ENCODE results near the gene WDPCP. TPM values are rescaled to one million over a fixed set of nuclear protein-coding genes. Genes with fewer than 3 reads are reported as not detected.

WDPCP gene
- total RNA-seq, 2 donors from 2014 or later = 8.4 to 12.6 TPM

DNA sequence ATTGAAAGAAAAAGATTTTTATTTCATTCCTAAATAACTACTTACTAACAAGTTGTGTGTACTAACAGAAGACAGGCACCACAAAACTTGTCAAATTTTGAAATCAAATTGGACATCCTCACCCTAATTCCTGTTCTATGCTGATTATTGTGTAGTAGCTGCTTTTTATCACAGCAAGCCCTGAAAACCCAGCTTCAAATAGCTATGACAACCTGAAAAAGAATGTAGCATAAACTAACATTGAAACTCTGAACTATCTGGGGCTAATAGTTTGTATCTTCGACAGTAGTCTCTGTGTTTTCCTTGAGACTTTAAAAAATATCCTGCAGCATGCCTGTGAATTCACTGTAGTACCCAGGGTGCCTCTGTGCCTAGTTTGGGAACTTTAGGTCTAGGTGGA is 122.6 kb downstream of the WDPCP start:
- no peak overlapping the region for H3K4me3 ChIP-seq
- no peak overlapping the region for H3K27ac ChIP-seq
- H3K9me3 ChIP-seq = no peaks in the 10 kb centered on the region
- H3K27me3 ChIP-seq (replicated peaks; ENCODE audit: insufficient read depth) = no peaks in the 10 kb centered on the region
- no peaks in the 10 kb centered on the region for H3K36me3 ChIP-seq
- intact Hi-C loops (cut with DNase I) = no loop called here
- 88% methylated on average over 1 of the region's 1 CpG for WGBS
- no peak for DNase-seq (ENCODE audit: low spot score)
- no peaks in the 10 kb centered on the region for H3K4me1 ChIP-seq (replicated peaks)
- TF ChIP-seq POLR2AphosphoS5 (IDR thresholded peaks at IDR 0.05) (no peak), POLR2A (IDR thresholded peaks at IDR 0.05) (no peak)
- TF ChIP-seq, protein P1, sequence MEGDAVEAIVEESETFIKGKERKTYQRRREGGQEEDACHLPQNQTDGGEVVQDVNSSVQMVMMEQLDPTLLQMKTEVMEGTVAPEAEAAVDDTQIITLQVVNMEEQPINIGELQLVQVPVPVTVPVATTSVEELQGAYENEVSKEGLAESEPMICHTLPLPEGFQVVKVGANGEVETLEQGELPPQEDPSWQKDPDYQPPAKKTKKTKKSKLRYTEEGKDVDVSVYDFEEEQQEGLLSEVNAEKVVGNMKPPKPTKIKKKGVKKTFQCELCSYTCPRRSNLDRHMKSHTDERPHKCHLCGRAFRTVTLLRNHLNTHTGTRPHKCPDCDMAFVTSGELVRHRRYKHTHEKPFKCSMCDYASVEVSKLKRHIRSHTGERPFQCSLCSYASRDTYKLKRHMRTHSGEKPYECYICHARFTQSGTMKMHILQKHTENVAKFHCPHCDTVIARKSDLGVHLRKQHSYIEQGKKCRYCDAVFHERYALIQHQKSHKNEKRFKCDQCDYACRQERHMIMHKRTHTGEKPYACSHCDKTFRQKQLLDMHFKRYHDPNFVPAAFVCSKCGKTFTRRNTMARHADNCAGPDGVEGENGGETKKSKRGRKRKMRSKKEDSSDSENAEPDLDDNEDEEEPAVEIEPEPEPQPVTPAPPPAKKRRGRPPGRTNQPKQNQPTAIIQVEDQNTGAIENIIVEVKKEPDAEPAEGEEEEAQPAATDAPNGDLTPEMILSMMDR (IDR thresholded peaks at IDR 0.05) = no peak

DNA sequence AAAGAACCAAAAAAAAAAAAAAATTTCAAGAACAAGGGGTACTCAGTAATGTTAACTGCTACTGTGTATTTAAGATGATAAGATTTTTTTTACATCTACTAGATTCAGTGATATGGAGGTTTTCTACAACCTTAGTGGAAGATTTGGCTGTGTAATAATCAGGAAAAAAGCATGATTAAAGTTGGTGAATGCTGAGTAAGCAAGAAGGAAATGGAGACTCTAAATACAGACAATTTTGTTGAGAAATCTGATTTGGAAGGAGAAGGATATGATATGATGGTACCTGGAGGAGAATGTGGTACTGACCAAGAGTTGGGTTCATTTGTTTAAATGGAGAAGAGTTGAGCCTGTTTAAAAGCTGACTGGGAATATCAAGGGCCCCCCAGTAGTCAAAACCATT is 125.1 kb downstream of the WDPCP start:
- no peak overlapping the region for H3K4me3 ChIP-seq
- intact Hi-C loops (cut with DNase I) = no loop called here
- H3K4me1 ChIP-seq (replicated peaks) = no peaks in the 10 kb centered on the region
- no peak for DNase-seq (ENCODE audit: low spot score)
- H3K27ac ChIP-seq = no peak overlapping the region
- no peaks in the 10 kb centered on the region for H3K9me3 ChIP-seq
- TF ChIP-seq, protein P1 (IDR thresholded peaks at IDR 0.05) = no peak
- no peak for TF ChIP-seq POLR2A (IDR thresholded peaks at IDR 0.05)
- no peak for TF ChIP-seq POLR2AphosphoS5 (IDR thresholded peaks at IDR 0.05)
- no peaks in the 10 kb centered on the region for H3K27me3 ChIP-seq (replicated peaks; ENCODE audit: insufficient read depth)
- H3K36me3 ChIP-seq = no peaks in the 10 kb centered on the region

DNA sequence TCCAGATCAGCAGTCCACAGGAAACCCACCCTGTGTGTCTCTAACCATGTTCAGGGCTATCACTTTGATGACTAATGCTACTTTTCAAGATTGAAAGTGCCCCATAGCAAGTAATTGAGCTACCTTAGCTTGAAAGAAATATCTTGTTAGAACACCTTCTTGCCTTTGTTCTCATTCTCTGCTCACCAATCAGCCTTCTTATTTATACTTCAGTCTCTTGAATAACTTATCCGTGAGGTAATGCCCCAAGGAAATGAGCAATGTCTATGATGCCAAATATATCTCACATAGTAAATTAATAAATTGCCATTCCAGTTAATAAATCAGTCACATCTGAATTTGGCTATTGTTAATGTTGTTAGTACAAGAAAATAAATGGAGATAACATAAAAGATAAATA is 141.6 kb downstream of the WDPCP start:
- no peak for DNase-seq (ENCODE audit: low spot score)
- Histone ChIP-seq H3K4me1 (replicated peaks) (no peaks in the 10 kb centered on the region), H3K36me3 (no peaks in the 10 kb centered on the region), H3K9me3 (no peaks in the 10 kb centered on the region), H3K27ac (no peak overlapping the region), H3K27me3 (replicated peaks; ENCODE audit: insufficient read depth) (no peaks in the 10 kb centered on the region), H3K4me3 (no peak overlapping the region)
- 68% methylated on average over 1 of the region's 1 CpG for WGBS
- intact Hi-C loops (cut with DNase I) = loop anchor here (5.0 kb wide), 1 partner anchor 214 kb away; no protein-coding TSS in a partner anchor
- TF ChIP-seq, protein P1 (IDR thresholded peaks at IDR 0.05) = no peak
- TF ChIP-seq POLR2A (IDR thresholded peaks at IDR 0.05) (no peak), POLR2AphosphoS5 (IDR thresholded peaks at IDR 0.05) (no peak)

DNA sequence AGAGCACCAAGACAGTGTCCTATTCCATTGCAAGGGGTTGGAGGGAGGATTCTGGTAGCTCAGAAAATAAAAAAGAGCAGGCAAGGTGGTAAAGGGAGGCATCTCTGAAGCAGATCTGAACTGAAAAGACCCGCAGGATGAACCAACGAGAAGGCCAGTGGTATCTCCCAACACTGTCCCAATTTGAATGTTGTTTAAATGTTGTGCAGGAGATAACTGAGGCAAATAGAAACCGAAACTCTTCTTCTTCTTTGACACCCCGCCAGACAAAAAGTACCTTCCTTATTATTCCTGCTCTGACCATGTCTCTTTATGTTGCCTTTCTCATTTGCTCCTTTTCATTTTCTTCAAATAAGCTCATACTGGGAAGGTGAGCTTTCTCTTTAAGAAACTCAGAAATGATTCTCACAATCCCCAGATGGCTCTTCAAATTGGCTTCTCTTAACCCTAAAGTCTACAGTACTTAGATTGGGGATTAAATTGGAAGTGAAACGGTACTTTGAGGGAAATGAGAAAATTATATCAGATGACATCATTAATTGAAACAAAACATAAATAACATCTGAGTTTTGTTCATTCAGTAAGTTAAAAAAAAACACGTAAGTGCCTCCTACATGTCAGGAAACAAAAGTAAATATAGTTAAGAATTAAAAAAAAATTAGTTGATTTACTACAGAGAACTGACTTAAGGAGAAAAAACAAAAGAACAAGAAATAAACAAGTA is 143.6 kb downstream of the WDPCP start:
- Histone ChIP-seq H3K4me3 (no peak overlapping the region), H3K27me3 (replicated peaks; ENCODE audit: insufficient read depth) (no peaks in the 10 kb centered on the region), H3K4me1 (replicated peaks) (no peaks in the 10 kb centered on the region), H3K9me3 (no peaks in the 10 kb centered on the region), H3K27ac (no peak overlapping the region), H3K36me3 (no peaks in the 10 kb centered on the region)
- 89% methylated on average over 6 of the region's 6 CpGs for WGBS
- intact Hi-C loops (cut with DNase I) = loop anchor here (5.0 kb wide), 1 partner anchor 212 kb away; no protein-coding TSS in a partner anchor
- no peak for DNase-seq (ENCODE audit: low spot score)
- TF ChIP-seq POLR2A (IDR thresholded peaks at IDR 0.05) (no peak), POLR2AphosphoS5 (IDR thresholded peaks at IDR 0.05) (no peak)
- TF ChIP-seq, protein P1 (IDR thresholded peaks at IDR 0.05) = no peak

DNA sequence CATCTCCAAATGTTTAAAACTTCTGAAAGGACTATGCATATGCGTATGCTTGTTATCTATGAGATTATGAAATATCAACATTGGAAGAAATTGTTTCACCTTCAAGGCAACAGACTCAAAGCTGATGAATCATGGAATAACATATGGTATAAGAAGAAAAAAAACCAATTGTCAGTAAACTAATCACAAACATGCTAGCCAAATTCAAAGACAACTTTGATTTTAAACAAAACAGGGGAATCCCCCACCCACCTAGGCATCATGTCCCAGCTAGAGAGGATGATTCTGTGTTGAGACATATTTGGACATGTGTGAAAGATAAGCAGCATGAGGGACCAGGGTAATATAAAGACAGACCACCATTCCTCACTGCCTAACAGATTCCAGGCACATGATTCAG is 147.7 kb downstream of the WDPCP start:
- intact Hi-C loops (cut with DNase I) = no loop called here
- H3K4me1 ChIP-seq (replicated peaks) = no peaks in the 10 kb centered on the region
- WGBS = 95% methylated on average over 1 of the region's 1 CpG

More for the DNA sequence above, 147.7 kb downstream of the WDPCP start:
- TF ChIP-seq, protein P1 (IDR thresholded peaks at IDR 0.05) = no peak
- TF ChIP-seq POLR2AphosphoS5 (IDR thresholded peaks at IDR 0.05) (no peak), POLR2A (IDR thresholded peaks at IDR 0.05) (no peak)
- H3K9me3 ChIP-seq = no peaks in the 10 kb centered on the region
- no peak for DNase-seq (ENCODE audit: low spot score)
- H3K4me3 ChIP-seq = no peak overlapping the region
- no peaks in the 10 kb centered on the region for H3K27me3 ChIP-seq (replicated peaks; ENCODE audit: insufficient read depth)
- H3K27ac ChIP-seq = no peak overlapping the region
- no peaks in the 10 kb centered on the region for H3K36me3 ChIP-seq
